HG02759 (cell line): Measurements from ENCODE around the gene PLXNA4.

ENCODE experiments used
- ATAC-seq: cut with Tn5 transposase; IDR thresholded peaks from one replicate; pipeline ENCODE4 v1.9.1; 2021; ENCODE audit warnings: mild to moderate bottlenecking, moderate library complexity; ENCODE audit not compliant: unreplicated experiment

PLXNA4 gene

DNA sequence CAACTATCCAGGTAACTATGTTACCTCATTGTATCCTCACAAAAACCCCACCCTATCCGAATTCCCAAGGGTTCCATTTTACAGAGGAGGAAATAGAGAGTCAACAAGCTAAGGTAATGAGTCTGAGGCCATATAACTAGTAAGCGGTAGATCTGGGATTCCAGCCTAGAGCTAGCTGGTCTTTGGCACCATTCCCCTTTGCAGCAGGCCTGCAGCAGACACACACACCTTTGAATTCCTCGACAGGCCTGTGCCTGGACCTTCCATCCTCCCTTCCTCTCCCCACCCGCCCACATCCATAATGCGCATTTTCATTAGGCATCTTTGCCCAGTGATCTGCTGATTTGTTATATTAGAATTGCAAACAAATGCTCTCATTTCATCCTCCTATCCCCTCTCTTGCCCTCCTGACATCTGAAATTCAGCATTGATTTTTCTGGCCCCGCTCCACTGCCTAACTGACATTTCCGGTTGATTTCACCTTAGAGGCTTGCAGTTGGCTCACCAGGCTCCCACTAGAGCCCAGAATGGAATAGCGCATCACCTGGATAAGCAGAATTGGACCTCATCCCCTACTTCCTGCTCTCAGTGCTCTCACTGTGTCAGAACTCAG lies 129.5 kb downstream of the PLXNA4 start:
- ATAC-seq, result no peak

GRCh38 chr7:132446260-132446659 lies 130.0 kb downstream of the PLXNA4 start:
- no peak for ATAC-seq

- no peak for ATAC-seq
Observed at GRCh38 chr7:132443761-132444520, 132.3 kb downstream of the PLXNA4 start.

GRCh38 chr7:132441935-132442334 lies 134.3 kb downstream of the PLXNA4 start:
- no peak for ATAC-seq

DNA sequence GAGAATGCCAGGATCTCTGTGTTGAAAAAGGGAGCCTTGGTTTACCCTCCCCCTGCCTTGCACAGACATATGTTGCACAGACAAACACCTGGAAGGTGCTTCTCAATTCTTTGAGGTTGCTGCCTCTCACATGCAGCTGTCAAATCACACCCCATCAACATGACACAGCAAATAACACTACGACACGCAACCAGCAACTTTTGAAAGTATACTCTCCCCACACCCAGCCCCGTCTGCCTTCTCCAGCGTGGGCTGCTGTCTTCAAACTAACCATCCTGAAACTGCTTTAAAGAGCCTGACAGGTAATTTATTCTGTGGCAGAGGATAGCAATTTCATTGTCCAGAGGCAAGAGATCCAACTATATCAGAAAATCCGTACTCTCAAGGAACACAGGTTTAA lies 136.1 kb downstream of the PLXNA4 start:
- ATAC-seq, result no peak

- ATAC-seq, result no peak
Observed at GRCh38 chr7:132438926-132439325, 137.3 kb downstream of the PLXNA4 start.

- no peak for ATAC-seq
Observed at GRCh38 chr7:132437730-132438129, 138.5 kb downstream of the PLXNA4 start.

- ATAC-seq, result no peak
Observed at GRCh38 chr7:132436121-132436520, 140.1 kb downstream of the PLXNA4 start.

- no peak for ATAC-seq
Observed at GRCh38 chr7:132435016-132435990, 141.0 kb downstream of the PLXNA4 start.

GRCh38 chr7:132434041-132434440 lies 142.2 kb downstream of the PLXNA4 start:
- ATAC-seq, result no peak

DNA sequence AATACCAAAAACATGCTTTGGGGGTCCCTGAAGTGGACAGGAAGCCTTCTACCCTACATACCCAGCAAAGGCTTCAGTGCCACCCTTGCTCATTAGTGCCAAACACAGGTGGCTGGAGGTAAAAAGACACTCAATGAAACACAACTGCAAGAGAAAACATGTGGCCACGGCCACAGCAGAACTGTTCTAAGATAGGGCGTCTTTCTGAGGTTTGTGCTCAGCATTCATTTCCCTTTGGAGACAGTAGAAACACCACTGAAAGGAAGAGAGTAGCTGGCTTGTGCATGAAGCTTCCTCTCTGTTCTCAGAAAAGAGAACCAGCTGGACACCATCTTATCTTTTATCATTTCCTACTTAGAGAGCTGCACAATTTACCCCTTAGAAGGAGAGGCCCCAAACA lies 143.0 kb downstream of the PLXNA4 start:
- ATAC-seq, result no peak

DNA sequence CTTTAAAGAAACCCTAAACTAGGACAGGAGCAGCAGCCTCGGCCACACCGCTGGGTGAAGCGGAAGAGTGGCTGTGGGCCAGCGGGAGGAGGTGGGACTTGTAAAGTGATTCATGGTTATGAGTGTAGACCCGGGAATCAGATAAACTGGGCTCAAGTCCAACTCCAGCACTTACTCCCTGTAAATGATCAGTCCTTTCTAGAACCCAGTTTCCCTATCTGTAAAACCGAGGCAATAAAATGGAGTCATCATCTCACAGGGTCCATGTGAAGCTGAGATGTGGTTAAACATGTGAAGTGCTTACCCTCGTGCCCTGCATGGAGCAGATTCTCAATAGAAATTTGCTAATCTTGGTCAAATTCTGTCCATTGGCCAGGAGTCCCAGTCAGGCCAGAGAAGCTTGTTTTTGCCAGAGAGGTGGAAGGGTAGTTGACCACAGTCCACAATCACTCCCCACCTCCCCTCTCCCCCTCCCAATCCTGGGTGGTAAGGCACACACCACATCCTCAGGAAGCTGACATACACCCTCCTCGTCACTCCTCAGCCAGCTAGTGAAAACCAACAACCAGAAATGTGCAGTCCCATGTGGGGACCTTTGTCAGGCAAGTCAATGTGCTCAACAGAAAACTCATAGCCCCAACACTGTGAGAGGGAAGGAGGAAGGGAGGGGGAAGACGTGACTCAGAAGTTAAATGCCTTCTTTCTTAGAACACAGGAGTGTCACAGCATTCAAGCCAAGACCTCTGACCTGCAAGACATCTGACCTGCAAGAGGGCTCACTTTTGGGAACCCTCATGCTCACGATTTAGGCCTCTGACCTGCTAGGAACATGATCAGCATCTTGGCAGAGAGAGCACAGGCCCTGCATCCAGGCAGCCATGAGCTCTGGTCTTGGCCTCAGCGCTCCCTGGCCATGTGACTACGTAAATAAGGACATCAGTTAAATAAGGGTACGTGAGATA lies 145.1 kb downstream of the PLXNA4 start:
- no peak for ATAC-seq

- no peak for ATAC-seq
Observed at GRCh38 chr7:132430041-132430855, 146.0 kb downstream of the PLXNA4 start.

DNA sequence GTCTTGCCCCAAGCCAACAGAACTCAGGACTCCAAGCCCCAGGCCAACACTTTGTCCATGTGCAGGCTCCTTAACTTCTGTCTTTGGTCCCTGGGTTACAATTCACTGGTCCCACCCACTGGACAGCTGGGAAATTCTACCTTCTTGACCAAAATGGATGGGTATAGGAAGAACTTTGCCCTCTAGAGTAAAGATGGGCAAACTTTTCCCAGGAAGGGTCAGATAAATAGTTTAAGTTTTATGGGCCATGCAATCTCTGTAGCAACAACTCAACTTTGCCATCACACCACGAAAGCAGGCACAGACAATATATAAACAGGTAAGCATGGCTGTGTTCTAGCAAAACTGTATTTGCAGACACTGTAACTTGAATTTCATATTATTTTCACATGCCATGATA lies 147.1 kb downstream of the PLXNA4 start:
- no peak for ATAC-seq

- no peak for ATAC-seq
Observed at GRCh38 chr7:132428247-132428919, 147.9 kb downstream of the PLXNA4 start.

DNA sequence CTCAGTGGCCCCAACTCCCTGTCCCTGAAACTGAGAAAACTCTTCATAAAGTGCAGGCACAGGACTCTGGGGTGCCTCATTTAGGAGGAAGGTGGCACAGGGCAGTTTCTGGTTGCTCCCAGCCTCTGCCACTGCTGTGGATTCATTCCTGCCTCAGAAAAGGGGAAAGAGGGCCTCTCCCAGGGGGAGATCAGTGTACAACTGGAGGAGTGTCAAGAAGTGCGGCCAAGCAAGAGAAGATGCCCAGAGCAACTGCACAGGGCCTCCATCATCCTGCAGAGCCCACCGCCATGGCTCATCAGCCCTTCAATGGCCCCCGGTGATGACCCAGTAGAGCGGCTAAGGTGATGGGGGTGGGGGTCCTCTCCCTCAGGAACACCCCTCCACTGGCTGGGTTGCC lies 150.3 kb downstream of the PLXNA4 start:
- ATAC-seq, result no peak

DNA sequence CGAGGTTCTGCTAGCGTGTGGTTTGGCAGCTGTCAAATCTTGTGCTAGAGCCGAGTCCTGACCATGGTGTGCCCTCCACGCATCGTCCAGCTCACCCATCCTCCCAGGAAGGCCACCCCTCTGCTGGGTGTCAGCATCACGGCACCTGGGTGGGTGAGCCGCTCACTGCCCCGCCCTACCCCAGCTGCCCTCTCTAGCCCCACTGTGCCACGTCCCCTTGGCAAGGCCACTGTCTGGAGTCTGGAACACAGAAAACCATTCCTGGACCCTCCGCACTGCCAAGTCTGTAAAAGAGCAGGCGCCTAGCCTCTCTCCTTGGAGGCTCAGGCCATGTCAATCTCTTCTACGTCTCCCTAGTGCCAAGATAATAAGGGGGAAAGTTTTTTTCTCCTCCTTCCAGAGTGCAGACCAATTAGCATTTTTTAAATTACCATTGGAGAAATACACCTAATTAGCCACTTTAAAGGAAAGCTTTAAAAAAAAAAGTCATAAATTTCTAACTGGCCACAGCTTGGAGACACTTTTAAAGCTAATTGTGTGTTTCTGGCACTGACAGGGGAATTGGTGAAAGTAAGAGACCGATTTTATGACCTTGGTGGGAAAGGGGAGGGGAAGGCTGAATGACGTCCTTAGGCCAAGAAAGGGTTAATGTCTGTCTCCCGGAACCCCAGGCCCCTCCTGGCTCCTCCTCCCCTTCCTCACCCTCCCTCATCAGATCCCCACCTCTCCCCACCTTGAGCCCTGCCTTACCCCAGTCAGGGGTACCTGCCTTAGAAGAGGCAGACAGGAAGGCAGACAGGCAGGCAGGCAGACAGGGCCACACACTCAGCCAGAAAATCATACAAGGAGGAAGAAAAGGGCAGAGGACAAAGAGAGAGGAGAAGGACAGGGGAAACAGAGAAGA lies 151.2 kb downstream of the PLXNA4 start:
- no peak for ATAC-seq

DNA sequence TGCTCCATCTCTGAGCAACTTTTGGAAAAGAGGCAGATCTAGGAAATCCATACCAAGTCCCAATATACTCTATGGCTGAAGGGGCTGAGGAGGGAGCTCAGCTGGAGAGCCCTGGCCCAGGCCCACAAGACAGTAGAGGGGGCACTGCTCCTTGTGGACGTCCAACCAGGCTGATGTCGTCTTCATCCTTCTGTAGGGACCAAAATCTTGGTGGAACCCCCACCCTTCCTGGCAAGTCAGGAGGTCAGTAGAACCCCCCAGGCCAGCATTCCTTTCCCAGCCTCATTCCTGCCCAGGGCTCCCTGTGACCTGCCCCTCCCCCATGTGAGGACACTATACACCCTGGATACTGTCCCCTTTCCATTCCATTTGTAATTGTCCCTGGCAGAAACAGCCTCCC lies 152.0 kb downstream of the PLXNA4 start:
- ATAC-seq, result no peak
